GM23338 (cell line): ENCODE measurements around the gene AHI1. TPM values are rescaled to one million over a fixed set of nuclear protein-coding genes. Genes with fewer than 3 reads are reported as not detected.

Source experiments
- ATAC-seq: fragments of 200-7000 bp; cut with Tn5 transposase; 3 replicates; pipeline ENCODE4 v1.9.1; 2020
- DNase-seq: peaks from one replicate; pipeline ENCODE4 v3.0.0-alpha.2; 2015; ENCODE audit warnings: low spot score
- H2AFZ ChIP-seq: fragments of 200-600 bp; sonication (generic); 2 replicates; pipeline ENCODE4 v1.8.0; 2016; ENCODE audit warnings: antibody characterized with exemption, mild to moderate bottlenecking, moderate library complexity
- H3F3A ChIP-seq: fragments of 200-600 bp; sonication (generic); replicated peaks from 2 replicates; pipeline ENCODE4 v1.8.0; 2017; ENCODE audit warnings: antibody characterized with exemption, mixed run types, low read depth
- H3K27ac ChIP-seq: fragments of 200-600 bp; sonication (generic); 2 replicates; pipeline ENCODE4 v1.6.1; 2016; ENCODE audit warnings: low read depth
- H3K27me3 ChIP-seq: fragments of 200-600 bp; sonication (generic); 2 replicates; pipeline ENCODE4 v1.8.0; 2016; ENCODE audit warnings: mild to moderate bottlenecking, mixed run types, moderate library complexity; ENCODE audit not compliant: insufficient read depth
- H3K36me3 ChIP-seq: fragments of 200-600 bp; sonication (generic); 2 replicates; pipeline ENCODE4 v1.8.0; 2016; ENCODE audit warnings: mild to moderate bottlenecking; ENCODE audit not compliant: insufficient read depth
- H3K4me1 ChIP-seq: fragments of 200-600 bp; sonication (generic); 2 replicates; pipeline ENCODE4 v1.8.0; 2016; ENCODE audit warnings: mild to moderate bottlenecking, moderate library complexity; ENCODE audit not compliant: insufficient read depth
- H3K4me2 ChIP-seq: fragments of 200-600 bp; sonication (generic); 2 replicates; pipeline ENCODE4 v1.7.1; 2017; ENCODE audit warnings: mixed run types
- H3K4me3 ChIP-seq: fragments of 200-600 bp; sonication (generic); 2 replicates; pipeline ENCODE4 v1.6.1; 2016; ENCODE audit warnings: mixed run types
- H3K79me2 ChIP-seq: fragments of 200-600 bp; sonication (generic); replicated peaks from 2 replicates; pipeline ENCODE4 v1.8.0; 2017; ENCODE audit warnings: mild to moderate bottlenecking; ENCODE audit not compliant: insufficient read depth
- H3K9me2 ChIP-seq: fragments of 200-600 bp; sonication (generic); 2 replicates; pipeline ENCODE4 v1.8.0; 2017; ENCODE audit not compliant: insufficient read depth
- H4K20me1 ChIP-seq: fragments of 200-600 bp; sonication (generic); replicated peaks from 2 replicates; pipeline ENCODE4 v1.8.0; 2017; ENCODE audit warnings: mild to moderate bottlenecking; ENCODE audit not compliant: insufficient read depth
- H3K27ac Mint-ChIP-seq: 2 replicates; pipeline ENCODE4 v1.8.0; 2020; ENCODE audit warnings: inconsistent platforms, mild to moderate bottlenecking, moderate library complexity, mixed read lengths
- H3K27me3 Mint-ChIP-seq: 3 replicates; pipeline ENCODE4 v1.8.0; 2022; ENCODE audit warnings: low read depth, mild to moderate bottlenecking, moderate library complexity, mixed read lengths, inconsistent platforms; ENCODE audit not compliant: insufficient read depth, poor library complexity
- H3K36me3 Mint-ChIP-seq: 3 replicates; pipeline ENCODE4 v1.8.0; 2021; ENCODE audit warnings: low read depth, mild to moderate bottlenecking, inconsistent platforms, moderate library complexity, mixed read lengths
- H3K4me1 Mint-ChIP-seq: 3 replicates; pipeline ENCODE4 v1.8.0; 2020; ENCODE audit warnings: mild to moderate bottlenecking, inconsistent platforms, mixed read lengths
- H3K4me3 Mint-ChIP-seq: 3 replicates; pipeline ENCODE4 v1.8.0; 2021; ENCODE audit warnings: moderate library complexity, mild to moderate bottlenecking, inconsistent platforms, mixed read lengths
- H3K9me3 Mint-ChIP-seq: 3 replicates; pipeline ENCODE4 v1.8.0; 2020; ENCODE audit warnings: moderate library complexity, mild to moderate bottlenecking, inconsistent platforms, mixed read lengths
- CREB1 ChIP-seq: fragments of 250-450 bp; sonication (Bioruptor Pico); IDR thresholded peaks from 2 replicates; pipeline ENCODE4 v1.5.0; 2020; ENCODE audit warnings: low read depth, mild to moderate bottlenecking, moderate library complexity
- ETS1 ChIP-seq: IDR thresholded peaks from 2 replicates; pipeline ENCODE4 v1.6.1; 2016; ENCODE audit warnings: antibody characterized with exemption
- EZH2 ChIP-seq: fragments of 200-600 bp; sonication (generic); IDR thresholded peaks from one replicate; pipeline ENCODE4 v1.8.0; 2017; ENCODE audit warnings: antibody characterized with exemption, mild to moderate bottlenecking, low read depth; ENCODE audit not compliant: unreplicated experiment
- EZH2phosphoT487 ChIP-seq: fragments of 200-600 bp; sonication (generic); IDR thresholded peaks from one replicate; pipeline ENCODE4 v1.8.1; 2018; ENCODE audit warnings: antibody characterized with exemption; ENCODE audit not compliant: unreplicated experiment
- JUNB ChIP-seq: IDR thresholded peaks from one replicate; pipeline ENCODE4 v1.6.1; 2016; ENCODE audit warnings: antibody characterized with exemption; ENCODE audit not compliant: unreplicated experiment
- NANOG ChIP-seq: IDR thresholded peaks from 2 replicates; pipeline ENCODE4 v1.6.1; 2016; ENCODE audit warnings: antibody characterized with exemption, borderline replicate concordance
- POLR2AphosphoS5 ChIP-seq: IDR thresholded peaks from 2 replicates; pipeline ENCODE4 v1.6.1; 2016; ENCODE audit warnings: antibody characterized with exemption, low read depth
- REST ChIP-seq: IDR thresholded peaks from one replicate; pipeline ENCODE4 v1.6.1; 2018; ENCODE audit warnings: antibody characterized with exemption; ENCODE audit not compliant: unreplicated experiment
- STAT1 ChIP-seq: IDR thresholded peaks from one replicate; pipeline ENCODE4 v1.6.1; 2016; ENCODE audit warnings: antibody characterized with exemption; ENCODE audit not compliant: unreplicated experiment
- ZNF114 ChIP-seq: fragments of 250-450 bp; sonication (Bioruptor Pico); IDR thresholded peaks from 2 replicates; pipeline ENCODE4 v1.5.0; 2020; ENCODE audit warnings: mild to moderate bottlenecking, moderate library complexity
- ZNF331 ChIP-seq: fragments of 250-450 bp; sonication (Bioruptor Pico); IDR thresholded peaks from 2 replicates; pipeline ENCODE4 v1.5.0; 2020; ENCODE audit warnings: low read depth, mild to moderate bottlenecking, moderate library complexity
- polyA plus RNA-seq: library from polyadenylated mRNA; unstranded; fragments of >200 nt; fragmentation: Nextera tagmentation; extraction: Ambion mirVana; gene quantifications from 2 replicates; pipeline ENCODE4 v1.2.1, GENCODE V29; 2016
- total RNA-seq: library from RNA; depleted of rRNA; stranded (reverse); fragments of >200 nt; shearing (Covaris generic); gene quantifications from 2 replicates; pipeline ENCODE4 v1.2.3, GENCODE V29; 2014

AHI1 gene
- total and polyA plus RNA-seq, 2 experiments from 2014 or later: 19.8 to 72.9 TPM

GRCh38 chr6:135260612-135261011 is 236.9 kb downstream of the AHI1 start:
- H2AFZ ChIP-seq: no peak overlapping the region
- no peaks in the 10 kb centered on the region for H3K27me3 ChIP-seq
- Mint-ChIP-seq H3K27ac (no peak overlapping the region), H3K9me3 (no peaks in the 10 kb centered on the region; the same call in 2 of the 3 replicates), H3K4me1 (peaks cover 4% of the 10 kb centered on the region; the same call in 2 of the 3 replicates), H3K36me3 (no peaks in the 10 kb centered on the region; the same call in 2 of the 3 replicates), H3K4me3 (no peak overlapping the region), H3K27me3 (peaks cover 1% of the 10 kb centered on the region)
- no peak overlapping the region for H3K4me2 ChIP-seq
- no peak for DNase-seq
- H4K20me1 ChIP-seq: no peaks in the 10 kb centered on the region
- H3K4me3 ChIP-seq: no peak overlapping the region
- no peaks in the 10 kb centered on the region; the same call in 1 of the 2 replicates for H3K4me1 ChIP-seq
- H3F3A ChIP-seq: no peaks in the 10 kb centered on the region
- TF ChIP-seq POLR2AphosphoS5 (no peak), ZNF114 (CRISPR knock-in tag) (no peak), STAT1 (no peak), ETS1 (no peak), ZNF331 (no peak)
- ATAC-seq: no peak
- H3K9me2 ChIP-seq: peaks cover 12% of the 10 kb centered on the region; the same call in 1 of the 2 replicates
- H3K36me3 ChIP-seq: no peaks in the 10 kb centered on the region; the same call in 1 of the 2 replicates
- no peaks in the 10 kb centered on the region for H3K79me2 ChIP-seq
- no peak overlapping the region for H3K27ac ChIP-seq

GRCh38 chr6:135258970-135259369 is 238.6 kb downstream of the AHI1 start:
- Mint-ChIP-seq H3K4me1 (peaks cover 8% of the 10 kb centered on the region), H3K36me3 (no peaks in the 10 kb centered on the region; the same call in 2 of the 3 replicates), H3K27me3 (peaks cover 1% of the 10 kb centered on the region), H3K27ac (no peak overlapping the region), H3K4me3 (no peak overlapping the region), H3K9me3 (peaks cover 8% of the 10 kb centered on the region; the same call in 2 of the 3 replicates)
- Histone ChIP-seq H3K4me3 (no peak overlapping the region), H3K27me3 (no peaks in the 10 kb centered on the region), H3K79me2 (no peaks in the 10 kb centered on the region), H3K4me1 (no peaks in the 10 kb centered on the region; the same call in 1 of the 2 replicates), H4K20me1 (no peaks in the 10 kb centered on the region), H3K36me3 (no peaks in the 10 kb centered on the region; the same call in 1 of the 2 replicates), H3F3A (no peaks in the 10 kb centered on the region), H3K9me2 (peaks cover 19% of the 10 kb centered on the region), H3K4me2 (no peak overlapping the region), H3K27ac (no peak overlapping the region), H2AFZ (peak overlapping the region; percentile 74; the same call in 1 of the 2 replicates)
- ATAC-seq (no peak), DNase-seq (no peak)
- no peak for TF ChIP-seq ZNF331
- TF ChIP-seq EZH2: no peak
- TF ChIP-seq EZH2phosphoT487: no peak
- TF ChIP-seq ZNF114 (CRISPR knock-in tag): no peak
- TF ChIP-seq NANOG: no peak

- ATAC-seq: no peak
- Histone ChIP-seq H3K36me3 (no peaks in the 10 kb centered on the region; the same call in 1 of the 2 replicates), H3K27ac (no peak overlapping the region), H3K4me3 (no peak overlapping the region), H3K27me3 (no peaks in the 10 kb centered on the region), H3K9me2 (peaks cover 27% of the 10 kb centered on the region), H3K4me2 (no peak overlapping the region), H4K20me1 (no peaks in the 10 kb centered on the region), H3K4me1 (peaks cover 7% of the 10 kb centered on the region), H3K79me2 (no peaks in the 10 kb centered on the region), H3F3A (no peaks in the 10 kb centered on the region), H2AFZ (peak overlapping the region; percentile 69; the same call in 1 of the 2 replicates)
- H3K27me3 Mint-ChIP-seq: peaks cover 1% of the 10 kb centered on the region
- peaks cover 16% of the 10 kb centered on the region for H3K4me1 Mint-ChIP-seq
- no peak overlapping the region for H3K27ac Mint-ChIP-seq
- peaks cover 8% of the 10 kb centered on the region; the same call in 2 of the 3 replicates for H3K9me3 Mint-ChIP-seq
- no peak for DNase-seq
- H3K36me3 Mint-ChIP-seq: no peaks in the 10 kb centered on the region; the same call in 1 of the 3 replicates
- no peak overlapping the region for H3K4me3 Mint-ChIP-seq
- no peak for TF ChIP-seq JUNB
- TF ChIP-seq ZNF331: no peak
- no peak for TF ChIP-seq ZNF114 (CRISPR knock-in tag)
- no peak for TF ChIP-seq REST
- no peak for TF ChIP-seq POLR2AphosphoS5
- no peak for TF ChIP-seq CREB1 (CRISPR knock-in tag)
- no peak for TF ChIP-seq STAT1
- TF ChIP-seq NANOG: no peak
- no peak for TF ChIP-seq EZH2
These were observed 239.7 kb downstream of the AHI1 start for GRCh38 chr6:135257631-135258405.
